ENCODE data around the gene FLT4. TPM values are rescaled to one million over a fixed set of nuclear protein-coding genes. Genes with fewer than 3 reads are reported as not detected.

Gene FLT4
- total RNA-seq, 3 donors from 2014 or later (not counting 1 experiment from before 2014, with no cell fraction given): 0.68 to 0.92 (median 0.78) TPM

- H3K4me1 Mint-ChIP-seq: peaks cover 6 to 7% of the 10 kb centered on the region in 2 donors
- no peaks in the 10 kb centered on the region for H3K36me3 Mint-ChIP-seq
- intact Hi-C loops (cut with micrococcal nuclease): no loop called here
- ATAC-seq: peak; percentile 42 to 84 (median 50)
- no peaks in the 10 kb centered on the region for H3K9me3 Mint-ChIP-seq
- H3K27me3 Mint-ChIP-seq (ENCODE audit: low read depth in 2 of 2): peaks cover 0 to 5% of the 10 kb centered on the region in 2 donors
- Histone ChIP-seq H3K4me1 (ENCODE audit: control insufficient read depth, insufficient read depth, low read length) (peaks cover 7% of the 10 kb centered on the region), H3K9me3 (ENCODE audit: control insufficient read depth, insufficient read depth, low read length) (no peaks in the 10 kb centered on the region), H3K27me3 (ENCODE audit: control insufficient read depth, insufficient read depth, low read length) (no peaks in the 10 kb centered on the region), H3K36me3 (ENCODE audit: control insufficient read depth, insufficient read depth, low read length) (no peaks in the 10 kb centered on the region), H3K27ac (ENCODE audit: low read length) (no peak overlapping the region), H3K4me3 (ENCODE audit: low read length) (no peak overlapping the region)
- H3K27ac Mint-ChIP-seq: no peak overlapping the region
- peak; percentile 88 for TF ChIP-seq CTCF (IDR thresholded peaks at IDR 0.05)
- H3K4me3 Mint-ChIP-seq: no peak overlapping the region
- peak; percentile 45 to 75 for DNase-seq
- WGBS (ENCODE audit: insufficient coverage): 44% methylated on average over 10 of the region's 11 CpGs
These were observed 43.7 kb downstream of the FLT4 start for GRCh38 chr5:180605554-180606214.

- no peaks in the 10 kb centered on the region for H3K27me3 ChIP-seq (ENCODE audit: control insufficient read depth, insufficient read depth, low read length)
- H3K4me3 ChIP-seq (ENCODE audit: low read length): no peak overlapping the region
- H3K36me3 ChIP-seq (ENCODE audit: control insufficient read depth, insufficient read depth, low read length): no peaks in the 10 kb centered on the region
- Mint-ChIP-seq H3K36me3 (no peaks in the 10 kb centered on the region), H3K27me3 (ENCODE audit: low read depth in 2 of 2) (peaks cover 0 to 5% of the 10 kb centered on the region in 2 donors), H3K9me3 (no peaks in the 10 kb centered on the region), H3K4me1 (peaks cover 6 to 7% of the 10 kb centered on the region in 2 donors), H3K27ac (no peak overlapping the region), H3K4me3 (no peak overlapping the region)
- H3K9me3 ChIP-seq (ENCODE audit: control insufficient read depth, insufficient read depth, low read length): no peaks in the 10 kb centered on the region
- 86% methylated on average over 12 of the region's 13 CpGs for WGBS (ENCODE audit: insufficient coverage)
- ATAC-seq (no peak), DNase-seq (no peak)
- peaks cover 7% of the 10 kb centered on the region for H3K4me1 ChIP-seq (ENCODE audit: control insufficient read depth, insufficient read depth, low read length)
- no peak overlapping the region for H3K27ac ChIP-seq (ENCODE audit: low read length)
- intact Hi-C loops (cut with micrococcal nuclease): no loop called here
- no peak for TF ChIP-seq CTCF (IDR thresholded peaks at IDR 0.05)
These were observed 45.1 kb downstream of the FLT4 start for GRCh38 chr5:180604271-180604670.

- H3K27me3 Mint-ChIP-seq (ENCODE audit: low read depth in 2 of 2): peaks cover 0 to 5% of the 10 kb centered on the region in 2 donors
- intact Hi-C loops (cut with micrococcal nuclease): no loop called here
- 95% methylated on average over 19 of the region's 19 CpGs for WGBS (ENCODE audit: insufficient coverage)
- no peak overlapping the region for H3K27ac ChIP-seq (ENCODE audit: low read length)
- no peaks in the 10 kb centered on the region for H3K27me3 ChIP-seq (ENCODE audit: control insufficient read depth, insufficient read depth, low read length)
- H3K4me1 Mint-ChIP-seq: peaks cover 6 to 7% of the 10 kb centered on the region in 2 donors
- DNase-seq (no peak), ATAC-seq (no peak)
- H3K36me3 Mint-ChIP-seq: no peaks in the 10 kb centered on the region
- no peak overlapping the region for H3K27ac Mint-ChIP-seq
- H3K36me3 ChIP-seq (ENCODE audit: control insufficient read depth, insufficient read depth, low read length): no peaks in the 10 kb centered on the region
- H3K4me3 Mint-ChIP-seq: no peak overlapping the region
- no peaks in the 10 kb centered on the region for H3K9me3 Mint-ChIP-seq
- peaks cover 7% of the 10 kb centered on the region for H3K4me1 ChIP-seq (ENCODE audit: control insufficient read depth, insufficient read depth, low read length)
- no peak for TF ChIP-seq CTCF (IDR thresholded peaks at IDR 0.05)
- H3K4me3 ChIP-seq (ENCODE audit: low read length): no peak overlapping the region
- no peaks in the 10 kb centered on the region for H3K9me3 ChIP-seq (ENCODE audit: control insufficient read depth, insufficient read depth, low read length)
These were observed 46.3 kb downstream of the FLT4 start for GRCh38 chr5:180603076-180603594.
